Upper lobe of left lung (tissue), 6 donors: ENCODE measurements around the gene CHMP4A. TPM values are rescaled to one million over a fixed set of nuclear protein-coding genes. Genes with fewer than 3 reads are reported as not detected.

Experiments
- ATAC-seq, 2 donors: fragments of 200-7000 bp; cut with Tn5 transposase; one replicate each; pipeline ENCODE4 v1.9.1; 2022; ENCODE audit warnings: mild to moderate bottlenecking in 2 of 2, moderate library complexity in 2 of 2; ENCODE audit not compliant: low FRiP score in 2 of 2
- DNase-seq, 2 donors: peaks; one replicate each; pipeline ENCODE4 v3.0.0-alpha.2; 2019 to 2020
- H3K27ac ChIP-seq, 4 donors: fragments of 200-600 bp; sonication (generic); one replicate each; pipeline ENCODE4 v1.5.1; 2016 to 2019
- H3K27me3 ChIP-seq, 4 donors: fragments of 200-600 bp; sonication (generic); one replicate each; pipeline ENCODE4 v1.5.1; 2017 to 2019
- H3K36me3 ChIP-seq, 4 donors: fragments of 200-600 bp; sonication (generic); one replicate each; pipeline ENCODE4 v1.5.1; 2016 to 2019
- H3K4me1 ChIP-seq, 4 donors: fragments of 200-600 bp; sonication (generic); one replicate each; pipeline ENCODE4 v1.5.1; 2018 to 2019
- H3K4me3 ChIP-seq, 4 donors: fragments of 200-600 bp; sonication (generic); one replicate each; pipeline ENCODE4 v1.5.1; 2017 to 2019; ENCODE audit warnings: mild to moderate bottlenecking in 2 of 4, moderate library complexity in 1 of 4
- H3K9me3 ChIP-seq, 4 donors: fragments of 200-600 bp; sonication (generic); one replicate each; pipeline ENCODE4 v1.5.1; 2018 to 2019
- EP300 ChIP-seq, 4 donors: sonication (generic); formaldehyde crosslinking; IDR thresholded peaks; one replicate each; pipeline ENCODE4 v1.5.1; 2017; ENCODE audit warnings: antibody characterized with exemption in 4 of 4, control low read depth in 2 of 4
- POLR2A ChIP-seq, 4 donors: fragments of 450-650 bp; IDR thresholded peaks; one replicate each; pipeline ENCODE4 v1.5.1; 2016 to 2017; ENCODE audit warnings: antibody characterized with exemption in 4 of 4, mild to moderate bottlenecking in 2 of 4
- POLR2AphosphoS5 ChIP-seq, 2 donors: sonication (generic); formaldehyde crosslinking; IDR thresholded peaks; one replicate each; pipeline ENCODE4 v1.5.1; 2017; ENCODE audit warnings: antibody characterized with exemption in 2 of 2
- WGBS, 2 donors: methylation state at CpG; one replicate each; pipeline ENCODE4 v1.1.5; 2017 to 2018; 5-methylcytosine and 5-hydroxymethylcytosine counted together
- total RNA-seq, 6 donors: library from RNA; depleted of rRNA in 4 of 6; stranded (reverse); fragments of >200 nt in 4 of 6; gene quantifications; one replicate each; pipeline versions ENCODE4 v1.1.0 to v1.2.1, GENCODE V29; 2016 to 2021
- TF ChIP-seq, protein P1 (sequence below), 6 experiments: fragments of 450-650 bp in 4 of 6; fragments of 200-600 bp in 2 of 6; sonication (generic) in 2 of 6; IDR thresholded peaks; one replicate each; pipeline ENCODE4 v1.5.1; 2016 to 2019; ENCODE audit warnings: antibody characterized with exemption in 6 of 6
- donor health status: DM: no; HTN: no; CAD: no; lungs with moderate emphysema.
- donor health status: DM: no; HTN: yes; CAD: no; lungs with severe emphysema.

Gene CHMP4A
- total RNA-seq, 6 donors from 2014 or later = 39.9 to 112 (median 61.5) TPM

DNA sequence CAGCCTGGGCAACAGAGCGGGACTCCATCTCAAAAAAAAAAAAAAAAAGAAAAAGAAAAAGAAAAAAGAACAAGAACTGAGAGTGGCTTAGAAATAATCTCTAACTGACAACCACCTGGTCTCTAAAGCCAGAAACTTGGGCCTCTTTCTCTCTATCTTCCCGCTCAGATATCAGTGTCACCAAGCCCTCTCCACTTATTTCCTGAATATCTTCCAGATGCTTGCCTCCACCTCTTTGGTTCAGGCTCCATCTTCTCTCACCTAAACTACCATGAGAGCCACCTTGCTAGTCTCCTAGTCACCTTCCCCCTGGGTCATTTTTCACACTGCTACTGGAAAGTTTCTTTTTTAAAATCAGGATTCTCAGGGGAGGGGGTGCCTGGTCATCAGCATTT, 16.2 kb downstream of the CHMP4A start:
- no peak overlapping the region for H3K4me3 ChIP-seq
- H3K4me1 ChIP-seq = peaks cover 26 to 41% (median 30%) of the 10 kb centered on the region in 4 donors
- TF ChIP-seq EP300 (IDR thresholded peaks at IDR 0.05) = no peak
- TF ChIP-seq, protein P1, sequence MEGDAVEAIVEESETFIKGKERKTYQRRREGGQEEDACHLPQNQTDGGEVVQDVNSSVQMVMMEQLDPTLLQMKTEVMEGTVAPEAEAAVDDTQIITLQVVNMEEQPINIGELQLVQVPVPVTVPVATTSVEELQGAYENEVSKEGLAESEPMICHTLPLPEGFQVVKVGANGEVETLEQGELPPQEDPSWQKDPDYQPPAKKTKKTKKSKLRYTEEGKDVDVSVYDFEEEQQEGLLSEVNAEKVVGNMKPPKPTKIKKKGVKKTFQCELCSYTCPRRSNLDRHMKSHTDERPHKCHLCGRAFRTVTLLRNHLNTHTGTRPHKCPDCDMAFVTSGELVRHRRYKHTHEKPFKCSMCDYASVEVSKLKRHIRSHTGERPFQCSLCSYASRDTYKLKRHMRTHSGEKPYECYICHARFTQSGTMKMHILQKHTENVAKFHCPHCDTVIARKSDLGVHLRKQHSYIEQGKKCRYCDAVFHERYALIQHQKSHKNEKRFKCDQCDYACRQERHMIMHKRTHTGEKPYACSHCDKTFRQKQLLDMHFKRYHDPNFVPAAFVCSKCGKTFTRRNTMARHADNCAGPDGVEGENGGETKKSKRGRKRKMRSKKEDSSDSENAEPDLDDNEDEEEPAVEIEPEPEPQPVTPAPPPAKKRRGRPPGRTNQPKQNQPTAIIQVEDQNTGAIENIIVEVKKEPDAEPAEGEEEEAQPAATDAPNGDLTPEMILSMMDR (IDR thresholded peaks at IDR 0.05) = no peak
- TF ChIP-seq POLR2A (IDR thresholded peaks at IDR 0.05) = no peak
- TF ChIP-seq POLR2AphosphoS5 (IDR thresholded peaks at IDR 0.05) = no peak
- no peaks in the 10 kb centered on the region for H3K9me3 ChIP-seq
- WGBS, 2 donors = 100% methylated on average over 2 of the region's 2 CpGs
- H3K36me3 ChIP-seq = peaks cover 0 to 31% (median 11%) of the 10 kb centered on the region in 4 donors
- no peak overlapping the region for H3K27ac ChIP-seq
- DNase-seq (no peak), ATAC-seq (no peak)
- no peaks in the 10 kb centered on the region for H3K27me3 ChIP-seq

DNA sequence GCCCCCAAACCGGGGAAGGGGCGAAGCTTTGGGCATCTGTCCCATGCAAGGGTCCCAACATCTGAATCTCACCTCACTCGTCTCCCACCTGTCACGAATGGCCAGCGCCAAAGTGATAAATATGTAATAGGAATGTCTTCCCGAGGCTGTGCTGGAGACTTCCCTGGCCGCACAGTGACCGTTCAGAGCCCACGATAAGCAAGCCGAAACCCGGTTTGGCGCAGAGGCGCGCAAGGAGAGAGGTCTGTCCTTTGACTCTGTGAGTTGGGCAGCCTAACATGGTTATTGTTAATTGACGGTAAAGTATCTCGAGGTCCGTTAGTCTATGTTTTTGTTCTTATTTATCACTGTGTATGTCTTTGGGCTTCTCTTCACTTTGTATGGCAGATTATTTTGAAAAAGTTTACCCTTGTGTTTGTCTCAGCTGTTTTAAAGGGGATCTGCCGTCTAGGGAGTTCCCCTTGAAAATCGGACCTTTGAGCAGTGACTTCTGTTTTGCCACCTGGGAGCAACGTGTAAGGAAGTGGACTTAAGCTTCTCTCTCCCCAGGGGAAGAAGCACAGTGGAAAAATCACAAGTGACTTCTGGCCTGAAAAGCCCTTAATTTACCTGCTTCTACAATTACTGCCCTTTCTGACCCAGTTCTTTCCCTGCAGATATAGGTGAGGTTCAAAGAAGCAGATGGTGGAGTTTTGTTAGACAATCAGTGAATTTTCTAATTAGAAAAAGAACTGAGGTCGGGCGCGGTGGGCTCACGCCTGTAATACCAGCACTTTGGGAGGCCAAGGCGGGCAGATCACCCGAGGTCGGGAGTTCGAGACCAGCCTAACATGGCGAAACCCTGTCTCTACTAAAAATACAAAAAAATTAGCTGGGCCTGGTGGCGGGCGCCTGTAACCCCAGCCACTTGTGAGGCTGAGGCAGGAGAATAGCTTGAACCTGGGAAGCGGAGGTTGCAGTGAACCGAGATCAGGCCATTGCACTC, 16.9 kb downstream of the CHMP4A start:
- peak; percentile 39 to 53 for ATAC-seq

DNA sequence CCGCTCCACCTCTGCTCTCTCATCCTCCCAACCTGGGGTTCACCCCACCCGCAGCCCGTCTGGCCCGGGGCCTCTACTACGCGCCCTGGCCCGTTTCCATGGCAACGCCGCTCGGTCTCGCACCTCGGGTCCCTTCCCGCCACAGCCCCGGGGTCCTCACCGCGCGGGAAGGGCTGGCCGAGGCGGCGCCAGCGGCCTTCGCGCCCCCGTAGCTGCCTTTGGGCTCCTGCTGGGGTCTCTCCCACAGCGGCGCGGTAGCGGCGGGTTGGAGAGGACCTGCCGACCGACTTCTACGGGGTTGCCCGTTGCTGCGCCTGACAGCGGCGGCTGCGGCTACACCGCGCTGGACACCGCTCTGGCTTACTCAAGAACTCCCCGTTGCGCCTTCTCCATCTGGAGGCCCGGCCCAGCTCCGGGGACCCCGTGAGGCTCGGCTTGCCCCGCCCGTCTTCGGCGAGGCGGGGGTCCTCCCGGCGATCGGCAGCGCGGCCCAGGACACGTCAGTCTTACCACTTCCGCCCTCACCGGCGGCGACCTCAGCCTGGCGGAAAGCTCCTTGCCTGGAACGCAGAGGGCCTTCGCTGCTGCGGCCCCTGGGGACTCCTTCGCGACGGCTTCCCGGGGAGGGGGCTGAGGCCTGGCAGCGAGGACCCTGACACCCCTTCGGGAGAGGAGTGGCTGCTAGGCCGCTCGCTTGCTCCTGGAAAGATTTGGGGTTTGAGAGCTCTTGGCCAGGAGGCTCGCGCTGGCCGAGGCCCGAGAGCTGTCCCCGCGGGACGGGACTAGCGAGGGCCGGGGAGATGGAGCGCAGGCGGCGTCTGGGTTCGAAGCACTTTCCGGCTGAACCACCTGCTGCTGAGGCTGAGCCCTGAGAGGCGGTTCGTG, 17.9 kb downstream of the CHMP4A start, which contains the start of gene TM9SF1:
Gene TM9SF1, minus strand, starts transcription at position 256 of the 885 bp plus-strand sequence. CDS start 422 bp downstream, outside the sequence.
- DNase-seq (peak; percentile 91 to 98), ATAC-seq (peak; percentile 95 to 98)
- Histone ChIP-seq H3K27me3 (no peaks in the 10 kb centered on the region), H3K9me3 (no peaks in the 10 kb centered on the region), H3K4me3 (peak within 1 kb of the TSS; percentile 65 to 87 (median 79)), H3K36me3 (peaks cover 0 to 32% (median 10%) of the 10 kb centered on the region in 4 donors), H3K27ac (peak within 1 kb of the TSS; percentile 97 to 100 (median 99)), H3K4me1 (peaks cover 26 to 41% (median 30%) of the 10 kb centered on the region in 4 donors)
- WGBS, 2 donors = 0 to 1% methylated on average over 21 to 52 of the region's 89 CpGs
- TF ChIP-seq, protein P1 (IDR thresholded peaks at IDR 0.05) = peak in 2 of 6 experiments; percentile 24 to 31
- TF ChIP-seq POLR2AphosphoS5 (IDR thresholded peaks at IDR 0.05) (peak; percentile 95 to 97), EP300 (IDR thresholded peaks at IDR 0.05) (no peak), POLR2A (IDR thresholded peaks at IDR 0.05) (peak; percentile 68 to 86 (median 72))

More for the DNA sequence above, 16.9 kb downstream of the CHMP4A start:
- TF ChIP-seq POLR2AphosphoS5 (IDR thresholded peaks at IDR 0.05) (no peak), POLR2A (IDR thresholded peaks at IDR 0.05) (no peak), EP300 (IDR thresholded peaks at IDR 0.05) (no peak)
- TF ChIP-seq, protein P1 (IDR thresholded peaks at IDR 0.05) = no peak
- no peaks in the 10 kb centered on the region for H3K27me3 ChIP-seq
- 37 to 39% methylated on average over 28 to 30 of the region's 33 CpGs for WGBS, 2 donors
- H3K9me3 ChIP-seq = no peaks in the 10 kb centered on the region
- peak overlapping the region; percentile 65 to 87 (median 79) for H3K4me3 ChIP-seq
- DNase-seq = no peak
- peaks cover 0 to 31% (median 11%) of the 10 kb centered on the region in 4 donors for H3K36me3 ChIP-seq
- H3K4me1 ChIP-seq = peaks cover 26 to 41% (median 30%) of the 10 kb centered on the region in 4 donors
- peak overlapping the region; percentile 97 to 100 (median 99) for H3K27ac ChIP-seq

DNA sequence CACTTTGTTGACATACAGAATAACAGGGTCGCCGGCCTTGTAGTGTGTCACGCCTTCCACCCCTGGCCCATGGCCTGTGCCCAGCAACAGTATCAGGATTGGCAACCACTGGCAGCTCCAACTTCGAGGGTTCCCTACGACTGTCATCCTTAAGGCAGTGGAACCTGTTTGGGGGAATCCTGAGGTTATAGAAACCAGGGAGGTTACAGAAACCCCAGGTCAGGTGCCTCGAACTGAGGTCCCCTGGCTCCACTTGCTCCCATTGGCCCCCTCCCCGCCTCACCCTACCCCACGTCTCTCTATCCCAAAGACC, 18.5 kb downstream of the CHMP4A start:
- no peaks in the 10 kb centered on the region for H3K9me3 ChIP-seq
- peaks cover 26 to 41% (median 30%) of the 10 kb centered on the region in 4 donors for H3K4me1 ChIP-seq
- ATAC-seq = no peak
- no peak for DNase-seq
- no peaks in the 10 kb centered on the region for H3K27me3 ChIP-seq
- H3K27ac ChIP-seq = peak overlapping the region; percentile 97 to 100 (median 99)
- TF ChIP-seq POLR2A (IDR thresholded peaks at IDR 0.05) (no peak), EP300 (IDR thresholded peaks at IDR 0.05) (no peak), POLR2AphosphoS5 (IDR thresholded peaks at IDR 0.05) (no peak)
- TF ChIP-seq, protein P1 (IDR thresholded peaks at IDR 0.05) = no peak
- 13 to 48% methylated on average over 3 to 8 of the region's 8 CpGs for whole genome bisulfite sequencing, 2 donors
- H3K4me3 ChIP-seq = peak overlapping the region; percentile 65 to 87 (median 79)
- H3K36me3 ChIP-seq = peaks cover 0 to 34% (median 10%) of the 10 kb centered on the region in 4 donors
